AG09319 (cell line): Measurements from ENCODE around the gene CDRT15.

ENCODE experiments used
- DNase-seq: peaks from one replicate; pipeline ENCODE4 v3.0.0-alpha.2; 2010; ENCODE audit warnings: low read depth; ENCODE audit errors: extremely low read depth
- TF ChIP-seq, protein P1 (sequence below): IDR thresholded peaks from 2 replicates; pipeline ENCODE4 v1.5.1; 2011; ENCODE audit warnings: low read depth, mild to moderate bottlenecking, inconsistent platforms, low read length, moderate library complexity

CDRT15 gene

GRCh38 chr17:14214271-14214670 lies 22.4 kb downstream of the CDRT15 start:
- no peak for DNase-seq
- TF ChIP-seq, protein P1, sequence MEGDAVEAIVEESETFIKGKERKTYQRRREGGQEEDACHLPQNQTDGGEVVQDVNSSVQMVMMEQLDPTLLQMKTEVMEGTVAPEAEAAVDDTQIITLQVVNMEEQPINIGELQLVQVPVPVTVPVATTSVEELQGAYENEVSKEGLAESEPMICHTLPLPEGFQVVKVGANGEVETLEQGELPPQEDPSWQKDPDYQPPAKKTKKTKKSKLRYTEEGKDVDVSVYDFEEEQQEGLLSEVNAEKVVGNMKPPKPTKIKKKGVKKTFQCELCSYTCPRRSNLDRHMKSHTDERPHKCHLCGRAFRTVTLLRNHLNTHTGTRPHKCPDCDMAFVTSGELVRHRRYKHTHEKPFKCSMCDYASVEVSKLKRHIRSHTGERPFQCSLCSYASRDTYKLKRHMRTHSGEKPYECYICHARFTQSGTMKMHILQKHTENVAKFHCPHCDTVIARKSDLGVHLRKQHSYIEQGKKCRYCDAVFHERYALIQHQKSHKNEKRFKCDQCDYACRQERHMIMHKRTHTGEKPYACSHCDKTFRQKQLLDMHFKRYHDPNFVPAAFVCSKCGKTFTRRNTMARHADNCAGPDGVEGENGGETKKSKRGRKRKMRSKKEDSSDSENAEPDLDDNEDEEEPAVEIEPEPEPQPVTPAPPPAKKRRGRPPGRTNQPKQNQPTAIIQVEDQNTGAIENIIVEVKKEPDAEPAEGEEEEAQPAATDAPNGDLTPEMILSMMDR, result no peak

GRCh38 chr17:14212401-14212800 lies 24.3 kb downstream of the CDRT15 start:
- TF ChIP-seq, protein P1, result no peak
- no peak for DNase-seq

DNA sequence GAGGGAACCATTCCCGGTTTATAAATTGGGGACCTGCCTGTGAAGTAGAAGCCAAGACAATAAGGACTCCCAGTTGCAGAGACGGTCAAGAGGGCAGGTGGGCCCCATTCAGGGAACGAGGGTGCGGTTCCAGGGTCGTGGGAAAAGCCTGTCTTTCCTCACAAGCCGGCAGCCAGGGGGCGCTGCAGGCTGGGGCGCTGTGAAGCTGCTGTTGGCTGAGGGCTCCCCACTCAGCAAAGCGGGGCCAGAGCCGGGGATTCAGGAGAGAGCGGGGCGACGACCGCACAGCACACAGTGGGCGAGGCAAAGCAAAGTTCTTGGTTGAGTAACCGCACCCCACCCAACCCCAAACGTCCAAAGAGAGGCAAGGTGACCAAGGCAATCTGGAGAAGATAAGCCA lies 24.9 kb downstream of the CDRT15 start:
- DNase-seq, result no peak
- TF ChIP-seq, protein P1, result peak; percentile 51

GRCh38 chr17:14211246-14211645 lies 25.4 kb downstream of the CDRT15 start:
- no peak for DNase-seq
- TF ChIP-seq, protein P1, result no peak

DNA sequence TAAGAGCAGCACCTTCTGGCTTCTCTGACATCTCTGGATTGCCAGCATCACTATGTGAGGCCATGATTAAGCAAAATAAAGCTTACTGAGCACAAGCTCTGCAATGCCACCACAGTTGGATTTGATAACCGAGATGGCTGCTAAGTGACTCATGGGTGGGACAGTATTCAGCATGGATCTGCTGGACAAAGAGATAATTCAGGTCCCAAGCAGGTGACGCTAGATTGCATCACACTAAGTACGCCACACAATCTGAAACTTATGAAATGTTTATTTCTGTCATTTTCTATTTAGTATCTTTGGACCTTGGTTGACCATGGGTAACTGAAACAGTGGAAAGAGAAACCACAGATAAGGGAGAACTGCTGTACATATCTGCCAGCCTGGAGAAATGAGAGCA lies 27.4 kb downstream of the CDRT15 start:
- TF ChIP-seq, protein P1, result no peak
- DNase-seq, result no peak

GRCh38 chr17:14207791-14208190 lies 28.9 kb downstream of the CDRT15 start:
- TF ChIP-seq, protein P1, result no peak
- DNase-seq, result no peak

GRCh38 chr17:14206891-14207290 lies 29.8 kb downstream of the CDRT15 start:
- no peak for DNase-seq
- TF ChIP-seq, protein P1, result no peak
